Mesodermal cell (in vitro differentiated cells): Measurements from ENCODE around the gene WSCD1.

Experiments
- H3K27ac ChIP-seq: 2 replicates; pipeline ENCODE4 v1.7.0; 2013; ENCODE audit warnings: mild to moderate bottlenecking, low read depth, low read length, moderate library complexity; ENCODE audit not compliant: severe bottlenecking
- H3K36me3 ChIP-seq: 2 replicates; pipeline ENCODE4 v1.7.1; 2013; ENCODE audit warnings: mild to moderate bottlenecking, low read length, moderate library complexity; ENCODE audit not compliant: control insufficient read depth, insufficient read depth
- H3K4me1 ChIP-seq: one replicate; pipeline ENCODE4 v1.7.1; 2013; ENCODE audit warnings: mild to moderate bottlenecking, low read length; ENCODE audit not compliant: insufficient read depth, control insufficient read depth, poor library complexity, severe bottlenecking
- H3K4me3 ChIP-seq: 2 replicates; pipeline ENCODE4 v1.7.0; 2013; ENCODE audit warnings: low read length, control low read depth, mild to moderate bottlenecking; ENCODE audit not compliant: insufficient read depth, poor library complexity, severe bottlenecking; ENCODE audit errors: extremely low read depth
- H3K9me3 ChIP-seq: 2 replicates; pipeline ENCODE4 v1.7.1; 2013; ENCODE audit warnings: mild to moderate bottlenecking, low read length, moderate library complexity; ENCODE audit not compliant: control insufficient read depth
- WGBS, 2 experiments: methylation state at CpG; one replicate each; pipeline ENCODE4 v1.1.5; 2013; ENCODE audit warnings: missing lambda C conversion rate in 2 of 2; ENCODE audit not compliant: insufficient coverage in 2 of 2; 5-methylcytosine and 5-hydroxymethylcytosine counted together

WSCD1 gene

DNA sequence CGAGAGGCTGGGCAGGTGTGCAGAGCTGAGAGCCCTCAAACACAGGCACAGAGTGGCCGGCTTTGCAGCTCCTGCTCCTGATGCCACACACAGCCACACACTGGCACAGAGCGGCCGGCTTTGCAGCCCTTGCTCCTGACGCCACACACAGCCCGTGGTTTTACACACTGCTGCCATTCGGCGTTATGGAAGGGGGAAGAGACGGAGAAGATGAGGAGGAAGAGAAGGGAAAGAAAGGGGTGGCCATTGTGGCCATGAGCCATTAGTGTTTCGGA is 26.8 kb downstream of the WSCD1 start:
- no peaks in the 10 kb centered on the region for H3K36me3 ChIP-seq
- no peak overlapping the region for H3K27ac ChIP-seq
- no peaks in the 10 kb centered on the region for H3K4me1 ChIP-seq
- no peaks in the 10 kb centered on the region for H3K9me3 ChIP-seq
- no peak overlapping the region for H3K4me3 ChIP-seq
- WGBS, 2 experiments: 95 to 98% methylated on average over 7 to 10 of the region's 10 CpGs

DNA sequence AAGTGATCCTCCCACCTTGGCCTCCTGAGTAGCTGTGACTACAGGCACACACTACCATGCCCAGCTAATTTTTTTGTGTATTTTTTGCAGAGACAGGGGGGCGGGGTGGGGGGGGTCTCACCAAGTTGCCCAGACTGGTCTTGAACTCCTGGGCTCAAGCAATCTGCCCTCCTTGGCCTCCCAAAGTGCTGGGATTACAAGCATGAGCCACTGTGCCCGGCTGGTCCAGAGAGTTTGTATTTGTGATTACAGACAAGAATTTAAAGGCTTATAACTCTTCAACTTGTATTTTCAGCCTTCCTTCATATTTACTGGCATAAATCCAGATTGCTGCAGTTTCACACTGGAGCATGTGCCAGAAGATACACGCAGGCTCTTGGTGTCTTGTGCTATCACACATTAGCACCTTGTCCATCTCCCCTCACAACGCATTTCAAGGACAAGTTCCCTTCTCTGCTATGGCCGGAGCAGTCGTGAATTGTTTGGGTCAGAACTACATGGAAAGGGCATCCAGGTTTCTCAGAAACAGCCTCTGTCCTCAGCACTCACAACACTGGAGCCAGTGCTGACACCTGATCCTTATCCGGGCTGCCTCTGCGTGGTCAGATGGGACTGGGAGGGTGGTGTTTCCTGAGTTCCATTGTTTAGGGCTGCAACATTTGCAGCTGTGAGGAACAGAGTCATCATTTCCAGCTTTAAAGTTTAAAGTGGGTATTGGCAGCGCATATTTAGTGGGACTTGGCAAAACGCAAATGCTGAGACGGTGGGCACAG is 28.1 kb downstream of the WSCD1 start:
- Histone ChIP-seq H3K9me3 (no peaks in the 10 kb centered on the region), H3K4me3 (no peak overlapping the region), H3K4me1 (no peaks in the 10 kb centered on the region), H3K36me3 (no peaks in the 10 kb centered on the region), H3K27ac (no peak overlapping the region)
- 71 to 76% methylated on average over 6 to 8 of the region's 11 CpGs for WGBS, 2 experiments

DNA sequence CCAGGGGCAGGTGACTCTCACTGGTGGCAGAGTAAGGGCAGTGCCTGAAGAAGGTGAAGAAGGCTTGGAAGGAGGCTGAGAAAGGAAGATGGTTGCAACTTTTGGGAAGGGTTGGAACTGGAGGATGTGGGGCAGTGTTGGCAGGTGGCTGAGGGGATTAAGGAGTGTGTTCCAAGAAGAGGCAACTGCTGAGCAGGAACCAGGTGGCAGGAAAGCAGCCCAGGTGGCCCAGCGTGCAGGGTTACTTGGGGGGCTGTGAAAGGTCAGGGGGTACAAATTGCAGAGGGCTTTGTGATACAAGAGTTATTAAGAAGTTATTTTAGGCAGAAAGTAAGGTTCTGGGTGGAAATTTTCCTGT is 28.6 kb downstream of the WSCD1 start:
- no peaks in the 10 kb centered on the region for H3K36me3 ChIP-seq

DNA sequence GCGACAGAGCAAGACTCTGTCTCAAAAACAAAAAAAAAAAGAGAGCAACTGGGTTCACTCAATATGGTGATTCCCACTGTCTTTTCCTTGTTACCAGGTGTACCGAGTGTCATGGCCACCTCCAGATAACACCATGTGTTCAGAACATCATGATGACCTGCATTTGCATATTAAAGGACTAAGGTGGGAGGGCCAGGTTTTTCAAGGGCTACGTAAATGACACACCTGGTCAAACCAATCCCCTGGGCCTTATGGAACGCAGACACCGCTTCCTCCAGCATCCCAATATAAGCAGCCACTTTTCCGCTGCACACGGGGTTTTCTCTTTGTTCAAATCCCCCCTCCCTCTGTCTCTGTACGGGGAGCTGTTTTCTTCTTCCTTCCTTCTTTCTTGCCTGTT is 29.3 kb downstream of the WSCD1 start:
- no peaks in the 10 kb centered on the region for H3K9me3 ChIP-seq
- H3K27ac ChIP-seq: no peak overlapping the region
- H3K4me3 ChIP-seq: no peak overlapping the region
- 90 to 91% methylated on average over 7 of the region's 8 CpGs for WGBS, 2 experiments
- H3K36me3 ChIP-seq: no peaks in the 10 kb centered on the region
- no peaks in the 10 kb centered on the region for H3K4me1 ChIP-seq

More for the DNA sequence above, 28.6 kb downstream of the WSCD1 start:
- Histone ChIP-seq H3K27ac (no peak overlapping the region), H3K4me3 (no peak overlapping the region), H3K4me1 (no peaks in the 10 kb centered on the region), H3K9me3 (no peaks in the 10 kb centered on the region)
- WGBS, 2 experiments: 100% methylated on average over 1 of the region's 1 CpG

DNA sequence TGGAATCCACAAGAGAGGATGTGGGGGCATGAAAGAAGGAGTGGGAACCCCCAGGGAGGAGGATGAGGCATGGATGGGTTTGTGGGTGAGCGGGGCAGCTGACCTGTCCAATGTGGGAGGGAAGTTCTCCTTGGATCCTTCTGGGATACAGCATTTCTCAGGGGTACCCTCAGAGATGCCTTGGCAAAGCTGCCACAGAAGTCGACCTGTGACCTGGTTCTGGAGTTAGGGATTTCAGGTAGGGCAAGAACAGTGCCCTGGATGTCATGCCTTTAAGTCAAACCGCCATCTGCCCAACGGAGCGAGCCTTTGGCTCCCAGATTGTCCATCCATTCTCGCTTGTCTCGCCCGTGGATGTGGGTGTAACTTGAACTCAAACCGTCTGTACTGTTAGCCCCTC is 30.0 kb downstream of the WSCD1 start:
- no peak overlapping the region for H3K27ac ChIP-seq
- WGBS, 2 experiments: 91 to 98% methylated on average over 7 to 9 of the region's 9 CpGs
- H3K36me3 ChIP-seq: no peaks in the 10 kb centered on the region
- no peak overlapping the region for H3K4me3 ChIP-seq
- H3K4me1 ChIP-seq: no peaks in the 10 kb centered on the region
- H3K9me3 ChIP-seq: no peaks in the 10 kb centered on the region

DNA sequence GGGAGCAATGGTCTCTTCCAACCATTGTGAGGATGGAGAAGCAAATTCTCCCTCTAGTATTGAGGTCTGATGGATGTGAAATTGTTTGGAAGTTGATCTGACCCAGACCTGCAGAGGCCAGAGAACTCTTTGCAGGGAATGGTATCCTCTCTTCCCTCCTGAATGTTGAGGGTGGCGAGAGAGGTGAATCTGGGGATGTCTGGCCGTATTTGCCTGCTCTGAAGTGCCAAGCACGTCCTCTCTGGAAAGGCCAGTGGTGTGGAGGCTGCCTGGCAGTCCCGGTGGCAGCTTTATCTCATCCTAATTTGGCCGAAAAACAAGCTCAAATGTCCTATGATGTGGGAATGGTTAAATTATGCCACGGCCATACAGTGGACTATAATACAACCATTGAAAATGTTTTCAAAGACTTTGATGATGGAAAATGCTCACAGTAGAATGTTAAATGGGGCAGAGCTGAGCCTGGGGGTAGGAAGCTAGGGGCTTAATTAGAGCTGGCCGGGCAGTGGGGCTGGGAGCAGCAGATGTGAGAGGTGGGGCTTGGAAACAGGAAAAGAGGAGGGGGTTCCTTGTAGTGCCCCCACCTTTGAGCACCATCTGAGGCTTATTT is 30.8 kb downstream of the WSCD1 start:
- WGBS, 2 experiments: 92 to 94% methylated on average over 4 to 5 of the region's 7 CpGs
- Histone ChIP-seq H3K9me3 (no peaks in the 10 kb centered on the region), H3K36me3 (no peaks in the 10 kb centered on the region), H3K4me1 (no peaks in the 10 kb centered on the region), H3K27ac (no peak overlapping the region), H3K4me3 (no peak overlapping the region)

DNA sequence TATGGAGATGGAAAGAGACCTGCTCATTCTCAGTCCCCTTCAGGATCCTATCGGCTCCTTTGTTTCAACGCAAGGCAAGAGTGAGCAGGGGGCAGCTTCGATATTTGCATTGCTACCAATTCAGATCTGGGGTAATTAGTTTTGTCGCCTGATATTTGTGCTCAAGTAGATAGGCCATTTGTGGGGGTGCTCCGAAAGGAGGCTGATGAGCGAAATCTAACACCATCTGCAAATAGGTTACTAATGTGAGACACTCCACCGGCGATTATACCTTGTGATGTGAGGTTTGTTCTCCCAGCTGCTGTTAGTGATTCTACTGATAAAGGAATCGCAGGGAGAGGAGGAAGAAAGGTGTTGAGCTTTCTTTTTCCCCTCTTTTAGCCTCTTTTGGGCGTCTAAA is 31.5 kb downstream of the WSCD1 start:
- no peak overlapping the region for H3K4me3 ChIP-seq
- no peaks in the 10 kb centered on the region for H3K4me1 ChIP-seq
- 49 to 63% methylated on average over 4 to 6 of the region's 10 CpGs for WGBS, 2 experiments
- H3K9me3 ChIP-seq: no peaks in the 10 kb centered on the region
- H3K36me3 ChIP-seq: no peaks in the 10 kb centered on the region
- no peak overlapping the region for H3K27ac ChIP-seq

DNA sequence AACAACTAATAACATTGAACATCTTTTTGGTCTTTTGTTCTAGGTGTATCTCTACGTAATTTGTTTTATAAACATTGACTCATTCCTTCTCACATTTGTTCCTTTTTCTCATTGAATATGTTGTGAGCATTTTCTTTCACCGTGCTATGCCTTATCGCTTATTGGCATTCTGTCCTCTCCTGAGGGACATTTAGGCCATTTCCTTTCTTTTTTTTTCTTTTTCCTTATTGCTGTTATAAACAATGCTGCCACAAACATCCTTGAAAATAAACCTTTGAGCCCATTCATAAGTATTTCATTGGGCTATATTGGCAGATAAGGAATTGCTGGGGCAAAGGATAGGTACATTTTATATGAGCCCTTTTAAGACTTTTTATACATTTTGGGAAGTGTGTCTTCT is 32.4 kb downstream of the WSCD1 start:
- WGBS, 2 experiments: 94 to 100% methylated on average over 2 of the region's 3 CpGs
- Histone ChIP-seq H3K4me1 (no peaks in the 10 kb centered on the region), H3K9me3 (no peaks in the 10 kb centered on the region), H3K27ac (no peak overlapping the region), H3K36me3 (no peaks in the 10 kb centered on the region), H3K4me3 (no peak overlapping the region)

DNA sequence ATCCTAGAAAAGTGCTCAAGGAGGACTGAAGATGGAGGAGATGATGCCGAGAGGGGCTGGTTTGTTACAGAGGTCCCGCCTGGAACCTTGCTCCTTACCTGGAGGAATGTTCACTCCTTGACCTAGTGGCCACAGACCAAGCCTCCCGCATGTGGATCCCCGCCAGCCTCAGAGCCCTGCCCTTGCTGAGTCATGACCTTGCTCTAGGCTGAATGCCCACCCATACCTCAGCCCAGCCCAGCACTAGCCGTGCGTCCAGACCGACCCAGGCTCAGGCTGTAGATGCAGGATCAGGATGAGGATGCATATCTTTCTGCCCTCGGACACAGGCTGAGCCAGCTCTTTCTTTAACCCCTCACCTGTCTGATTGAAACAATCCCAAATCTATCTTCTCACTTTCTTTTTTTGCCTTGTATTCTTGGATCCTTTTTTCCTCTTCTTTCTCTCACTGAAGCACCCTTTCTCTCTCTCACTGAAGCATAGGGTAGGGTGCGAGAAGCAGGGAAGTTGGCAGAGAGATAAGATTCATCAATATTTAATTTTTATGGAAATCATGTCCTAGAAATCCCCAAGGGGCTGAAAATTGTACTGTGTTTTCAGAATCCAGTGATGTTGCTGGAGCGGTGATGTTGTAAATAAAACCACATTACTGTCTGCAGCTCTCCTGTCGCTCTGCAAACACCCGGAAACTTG is 34.9 kb downstream of the WSCD1 start:
- Histone ChIP-seq H3K9me3 (no peaks in the 10 kb centered on the region), H3K4me1 (no peaks in the 10 kb centered on the region), H3K4me3 (no peak overlapping the region), H3K27ac (no peak overlapping the region), H3K36me3 (no peaks in the 10 kb centered on the region)
- WGBS, 2 experiments: 93% methylated on average over 5 to 11 of the region's 12 CpGs

DNA sequence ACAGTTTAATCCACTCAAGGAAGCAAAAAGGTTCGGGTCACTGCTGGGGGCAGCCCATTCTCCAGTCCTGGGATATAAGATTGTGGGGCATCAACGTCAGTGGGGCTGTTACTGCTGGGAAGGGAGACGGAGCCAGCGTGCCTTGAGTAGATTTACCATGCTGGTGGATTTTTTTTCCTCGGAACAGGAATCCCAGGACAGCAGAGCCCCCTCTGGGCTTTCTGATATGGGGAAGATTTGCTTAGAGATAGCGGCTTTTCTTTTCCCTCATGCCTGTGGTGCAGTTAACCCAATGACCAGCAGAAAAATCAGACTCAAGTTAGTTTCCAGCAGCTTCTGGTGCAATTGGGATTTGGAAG is 35.4 kb downstream of the WSCD1 start:
- Histone ChIP-seq H3K9me3 (no peaks in the 10 kb centered on the region), H3K27ac (no peak overlapping the region), H3K4me3 (no peak overlapping the region), H3K4me1 (no peaks in the 10 kb centered on the region), H3K36me3 (no peaks in the 10 kb centered on the region)
- WGBS, 2 experiments: 88 to 91% methylated on average over 5 of the region's 6 CpGs

DNA sequence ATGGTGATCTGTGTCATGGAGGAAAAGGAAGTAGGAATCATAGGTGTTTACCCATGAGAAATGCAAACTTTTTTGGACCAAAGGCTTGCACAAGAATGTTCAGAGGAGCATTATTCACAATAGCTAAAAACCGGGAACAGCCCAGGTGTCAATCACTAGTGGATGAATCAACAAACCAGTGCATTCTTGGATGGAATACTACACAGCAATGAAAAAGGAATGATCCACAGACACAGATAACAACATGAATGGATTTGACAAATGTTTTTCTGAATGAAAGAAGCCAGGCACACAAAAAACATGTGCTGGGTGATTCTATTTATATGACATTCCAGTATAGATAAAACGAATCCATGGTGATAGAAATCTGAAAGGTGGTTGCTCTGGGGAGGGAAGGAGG is 36.0 kb downstream of the WSCD1 start:
- H3K4me1 ChIP-seq: no peaks in the 10 kb centered on the region
- H3K4me3 ChIP-seq: no peak overlapping the region
- H3K9me3 ChIP-seq: no peaks in the 10 kb centered on the region
- no peaks in the 10 kb centered on the region for H3K36me3 ChIP-seq
- no peak overlapping the region for H3K27ac ChIP-seq
- WGBS, 2 experiments: 95 to 100% methylated on average over 1 to 2 of the region's 2 CpGs
